GM12891 (cell line): ENCODE results near the gene NR1I2.

ENCODE experiments used
- POLR2A ChIP-seq: IDR thresholded peaks from 2 replicates; pipeline ENCODE4 v1.6.1; 2011; ENCODE audit warnings: low read depth, low read length, control low read depth
- POLR2AphosphoS5 ChIP-seq: IDR thresholded peaks from 2 replicates; pipeline ENCODE4 v1.6.1; 2011; ENCODE audit warnings: low read depth, low read length, control low read depth
- POU2F2 ChIP-seq: IDR thresholded peaks from 2 replicates; pipeline ENCODE4 v1.6.1; 2011; ENCODE audit warnings: low read depth, mild to moderate bottlenecking, control low read depth, low read length, moderate library complexity
- TAF1 ChIP-seq: IDR thresholded peaks from 2 replicates; pipeline ENCODE4 v1.6.1; 2011; ENCODE audit warnings: low read depth, low read length, control low read depth

GRCh38 chr3:119831022-119831421 lies 49.1 kb downstream of the NR1I2 start:
- no peak for TF ChIP-seq POLR2A
- TF ChIP-seq POLR2AphosphoS5, result no peak
- TF ChIP-seq POU2F2, result no peak
- TF ChIP-seq TAF1, result no peak
